ENCODE measurements around the gene PRDM16.

DNA sequence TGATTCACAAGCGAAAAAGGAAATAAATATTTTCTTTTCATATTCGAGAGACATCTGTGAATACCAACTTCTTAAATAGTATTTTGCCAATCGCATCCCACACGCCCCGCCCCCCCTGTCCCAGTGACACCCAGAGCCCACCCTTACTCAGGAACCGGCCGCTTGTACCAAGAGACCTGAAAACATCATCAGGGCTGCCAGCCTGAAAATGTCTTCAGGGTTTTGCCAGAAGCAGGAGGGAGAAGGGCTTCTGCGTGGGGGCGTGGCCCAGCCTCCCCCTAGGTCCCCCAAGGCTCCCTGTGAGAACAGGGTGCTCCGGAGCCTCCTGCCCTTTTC, 126.4 kb downstream of the PRDM16 start:
- TF ChIP-seq, protein P1, sequence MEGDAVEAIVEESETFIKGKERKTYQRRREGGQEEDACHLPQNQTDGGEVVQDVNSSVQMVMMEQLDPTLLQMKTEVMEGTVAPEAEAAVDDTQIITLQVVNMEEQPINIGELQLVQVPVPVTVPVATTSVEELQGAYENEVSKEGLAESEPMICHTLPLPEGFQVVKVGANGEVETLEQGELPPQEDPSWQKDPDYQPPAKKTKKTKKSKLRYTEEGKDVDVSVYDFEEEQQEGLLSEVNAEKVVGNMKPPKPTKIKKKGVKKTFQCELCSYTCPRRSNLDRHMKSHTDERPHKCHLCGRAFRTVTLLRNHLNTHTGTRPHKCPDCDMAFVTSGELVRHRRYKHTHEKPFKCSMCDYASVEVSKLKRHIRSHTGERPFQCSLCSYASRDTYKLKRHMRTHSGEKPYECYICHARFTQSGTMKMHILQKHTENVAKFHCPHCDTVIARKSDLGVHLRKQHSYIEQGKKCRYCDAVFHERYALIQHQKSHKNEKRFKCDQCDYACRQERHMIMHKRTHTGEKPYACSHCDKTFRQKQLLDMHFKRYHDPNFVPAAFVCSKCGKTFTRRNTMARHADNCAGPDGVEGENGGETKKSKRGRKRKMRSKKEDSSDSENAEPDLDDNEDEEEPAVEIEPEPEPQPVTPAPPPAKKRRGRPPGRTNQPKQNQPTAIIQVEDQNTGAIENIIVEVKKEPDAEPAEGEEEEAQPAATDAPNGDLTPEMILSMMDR (optimal IDR thresholded peaks at IDR 0.05 in 1 of 3, IDR thresholded peaks at IDR 0.05 in 1 of 3, conservative IDR thresholded peaks at IDR 0.05 in 1 of 3; ENCODE audit: extremely low read depth in 1 of 3, insufficient read depth in 2 of 3, low read length in 3 of 3) = no peak
- no peak for TF ChIP-seq EZH2 (IDR thresholded peaks at IDR 0.05; ENCODE audit: low read length)
